Fibroblast of mammary gland (primary cell): ENCODE data around the gene SRP72.

Experiments used
- DNase-seq: peaks from one replicate; pipeline ENCODE4 v3.0.0-alpha.2; 2010; ENCODE audit warnings: low read depth
- H3K4me3 ChIP-seq: 2 replicates; pipeline ENCODE4 v1.5.1; 2011; ENCODE audit warnings: low read depth, mild to moderate bottlenecking, low read length, moderate library complexity; ENCODE audit not compliant: control insufficient read depth
- CTCF ChIP-seq: conservative IDR thresholded peaks from 2 replicates; pipeline ENCODE4 v1.5.1; 2011; ENCODE audit warnings: low read depth, low read length, inconsistent platforms; ENCODE audit not compliant: control insufficient read depth, insufficient read depth

Gene SRP72

DNA sequence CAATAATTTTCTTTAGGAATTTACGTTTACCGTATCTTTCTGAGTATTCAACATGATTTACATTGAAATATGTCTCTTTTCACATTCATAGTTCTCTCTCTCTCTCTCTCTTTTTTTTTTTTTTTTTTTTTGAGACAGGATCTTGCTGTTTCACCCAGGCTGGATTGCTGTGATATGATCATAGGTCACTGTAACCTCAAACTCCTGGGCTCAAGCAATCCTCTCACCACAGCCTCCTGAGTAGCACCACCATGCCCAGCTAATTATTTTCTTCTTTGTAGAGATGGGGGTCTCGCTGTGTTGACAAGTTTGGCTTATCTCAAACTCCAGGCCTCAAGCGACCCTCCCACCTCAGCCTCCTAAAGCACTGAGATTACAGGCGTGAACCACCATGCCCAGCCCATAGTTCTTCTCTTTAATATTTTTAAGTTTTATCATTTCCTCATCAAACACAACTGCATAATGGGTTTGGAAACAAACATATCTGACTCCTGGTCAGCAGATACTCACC is 9.8 kb downstream of the SRP72 start:
- no peak for DNase-seq
- no peak overlapping the region for H3K4me3 ChIP-seq
- no peak for TF ChIP-seq CTCF

- no peak overlapping the region for H3K4me3 ChIP-seq
- no peak for DNase-seq
- TF ChIP-seq CTCF, result no peak
Measured at GRCh38 chr4:56480691-56481090, 13.3 kb downstream of the SRP72 start.

DNA sequence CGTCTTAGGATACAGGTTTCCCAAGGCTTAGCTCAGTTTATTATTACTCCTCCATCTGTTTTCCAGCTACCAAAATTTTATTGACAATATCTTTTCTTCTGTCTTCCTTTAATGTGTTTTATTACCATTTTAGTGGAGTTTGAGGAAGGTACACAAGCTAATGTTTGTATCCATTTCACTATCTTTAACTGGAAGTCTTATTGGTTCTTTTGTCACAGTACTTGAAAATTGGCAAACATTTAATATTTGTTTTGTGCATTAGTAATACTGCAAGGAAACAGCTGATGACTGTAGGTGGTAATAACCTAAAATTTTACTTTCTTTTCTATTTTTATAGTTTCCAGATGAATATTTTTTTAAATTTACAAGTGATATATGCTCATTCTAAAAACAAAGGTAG is 28.8 kb downstream of the SRP72 start:
- TF ChIP-seq CTCF, result no peak
- no peak for DNase-seq
- H3K4me3 ChIP-seq, result no peak overlapping the region

GRCh38 chr4:56505269-56506130 is 38.1 kb downstream of the SRP72 start, which contains the start of gene ARL9:
Gene ARL9 (plus strand): TSS chr4:56505791. CDS start chr4:56505863, 72 bp downstream.
- TF ChIP-seq CTCF, result no peak
- DNase-seq, result peak; percentile 67
- peak within 1 kb of the TSS; percentile 62 for H3K4me3 ChIP-seq

DNA sequence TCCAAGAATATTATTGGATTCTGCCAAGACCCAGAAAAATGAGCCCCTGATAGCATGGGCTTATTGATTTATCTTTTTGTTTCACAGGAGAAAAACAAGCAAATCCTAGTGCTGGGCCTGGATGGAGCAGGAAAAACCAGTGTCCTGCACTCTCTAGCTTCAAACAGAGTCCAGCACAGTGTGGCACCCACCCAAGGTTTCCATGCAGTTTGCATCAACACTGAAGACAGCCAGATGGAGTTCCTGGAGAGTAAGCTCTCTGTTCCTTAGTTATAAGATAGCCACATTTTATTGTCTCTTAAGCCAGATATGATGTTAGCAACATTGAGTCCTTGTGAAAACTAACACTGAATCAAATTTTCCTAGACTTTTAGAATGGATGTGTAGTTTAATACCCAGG is 43.7 kb downstream of the SRP72 start:
- no peak for TF ChIP-seq CTCF
- H3K4me3 ChIP-seq, result no peak overlapping the region
- no peak for DNase-seq

DNA sequence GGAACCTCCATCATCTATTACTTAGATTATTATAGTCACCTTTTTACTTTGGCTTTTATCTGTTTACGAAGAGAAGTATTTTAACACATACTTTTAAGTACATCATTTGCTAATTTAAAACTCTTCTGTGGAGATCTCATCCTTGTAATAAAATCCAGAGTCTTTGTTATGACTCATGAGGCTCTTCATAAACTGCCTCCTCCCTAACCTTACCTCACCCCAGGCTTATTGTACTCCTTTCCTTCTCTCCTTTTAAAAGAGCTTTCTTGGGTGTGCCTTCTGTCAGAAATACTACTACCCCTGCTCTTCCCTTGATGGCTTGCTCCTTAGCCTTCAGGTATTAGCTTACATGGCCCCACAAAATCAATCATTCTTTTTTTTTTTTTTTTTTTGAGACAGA is 44.7 kb downstream of the SRP72 start:
- H3K4me3 ChIP-seq, result no peak overlapping the region
- no peak for TF ChIP-seq CTCF
- peak; percentile 44 for DNase-seq
